AG08396 (cell line): ENCODE results near the gene MRPL21.

Source experiments
- DNase-seq: peaks from one replicate; pipeline ENCODE4 v3.0.0; 2012; ENCODE audit warnings: low spot score, mixed read lengths

Gene MRPL21

DNA sequence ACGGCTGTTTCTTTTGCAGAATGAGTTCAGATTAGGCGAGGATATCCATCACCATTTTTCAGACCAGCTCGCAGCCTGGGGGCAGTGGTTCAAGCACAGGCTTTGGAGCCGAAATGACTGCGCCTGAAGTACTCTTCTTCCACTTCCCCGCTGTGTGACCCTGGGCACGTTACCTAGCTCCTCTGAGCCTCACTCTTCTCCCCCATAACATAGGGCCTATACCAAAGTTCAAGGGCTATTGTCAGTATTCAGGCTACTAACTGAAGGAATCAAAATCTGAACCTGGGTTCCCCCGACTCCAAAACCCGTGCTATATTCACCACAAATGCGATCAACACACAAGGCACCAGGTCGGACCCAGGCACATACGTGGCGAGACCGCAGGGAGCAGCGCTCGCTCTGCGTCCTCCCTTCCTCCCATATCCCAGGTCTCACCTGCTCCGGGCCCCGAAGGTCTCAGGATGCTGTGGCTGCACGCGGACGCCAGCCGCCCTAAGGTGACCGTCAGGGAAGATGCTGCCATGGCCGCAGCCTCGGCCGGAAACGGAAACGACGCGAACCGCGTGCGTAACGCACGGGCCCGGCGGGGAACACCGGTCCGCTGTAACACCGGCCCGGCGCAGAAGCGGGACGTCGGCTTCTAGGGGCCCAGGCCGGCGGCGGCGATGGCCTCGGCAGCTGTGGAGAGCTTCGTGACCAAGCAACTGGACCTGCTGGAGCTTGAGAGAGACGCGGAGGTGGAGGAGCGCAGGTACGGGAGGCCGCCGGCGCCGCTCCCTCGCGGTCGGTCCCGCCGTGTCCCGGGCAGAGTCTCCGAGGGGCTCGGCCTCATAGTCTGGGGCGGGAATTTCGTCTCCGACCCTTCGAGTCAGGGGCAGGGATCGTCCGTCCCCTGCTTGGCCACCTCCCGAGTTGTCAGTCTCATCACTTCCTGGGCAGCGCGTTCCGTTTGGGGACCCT lies at the start of gene MRPL21, which contains the start of gene IGHMBP2:
TSS of gene MRPL21 (minus strand) at position 545 of the 960 bp plus-strand sequence. CDS start at position 523, 22 bp downstream.
TSS of gene IGHMBP2 (plus strand) at position 604 of the 960 bp plus-strand sequence. CDS start at position 666, 62 bp downstream.
- DNase-seq = peak; percentile 95

DNA sequence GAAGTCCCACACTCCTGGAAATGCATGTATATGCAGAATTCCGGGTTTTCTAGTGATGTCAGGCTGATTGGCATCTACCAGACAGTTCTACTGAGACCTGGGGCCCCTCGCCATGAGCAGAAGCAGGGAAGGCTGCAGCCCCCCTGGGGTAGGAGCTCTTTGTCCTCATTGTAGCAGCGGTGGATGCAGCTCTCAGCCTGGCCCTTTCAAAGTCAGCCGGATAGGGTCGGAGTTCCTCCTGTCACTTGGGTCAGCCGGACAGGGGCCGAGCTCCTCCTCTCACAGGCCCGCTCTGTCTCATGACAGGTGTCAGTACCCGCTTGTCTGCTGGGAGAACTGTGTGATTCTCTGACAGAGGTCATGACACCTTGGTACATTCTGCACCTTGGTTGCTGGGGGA lies 47.1 kb upstream of the MRPL21 start:
- no peak for DNase-seq

DNA sequence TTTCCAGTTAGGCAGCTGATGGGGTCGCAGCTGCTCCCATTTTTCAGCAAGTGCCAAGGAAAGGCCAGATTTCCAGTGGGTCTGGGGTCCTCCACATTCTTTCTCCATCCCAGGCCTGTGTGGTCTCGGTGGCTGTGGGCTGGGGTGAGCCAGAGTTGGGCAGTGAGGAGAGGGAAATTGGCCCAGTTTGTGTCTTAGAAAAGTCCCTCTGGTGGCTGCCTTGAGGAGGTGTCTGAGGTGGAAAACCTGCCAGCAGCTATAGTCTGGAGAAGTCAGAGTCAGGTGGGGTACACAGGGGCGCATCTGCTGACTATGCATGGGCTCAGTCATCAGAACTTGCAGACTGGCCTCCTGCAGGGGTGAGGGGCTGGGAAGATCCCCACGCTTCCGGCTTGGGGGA lies 46.6 kb upstream of the MRPL21 start:
- no peak for DNase-seq

DNA sequence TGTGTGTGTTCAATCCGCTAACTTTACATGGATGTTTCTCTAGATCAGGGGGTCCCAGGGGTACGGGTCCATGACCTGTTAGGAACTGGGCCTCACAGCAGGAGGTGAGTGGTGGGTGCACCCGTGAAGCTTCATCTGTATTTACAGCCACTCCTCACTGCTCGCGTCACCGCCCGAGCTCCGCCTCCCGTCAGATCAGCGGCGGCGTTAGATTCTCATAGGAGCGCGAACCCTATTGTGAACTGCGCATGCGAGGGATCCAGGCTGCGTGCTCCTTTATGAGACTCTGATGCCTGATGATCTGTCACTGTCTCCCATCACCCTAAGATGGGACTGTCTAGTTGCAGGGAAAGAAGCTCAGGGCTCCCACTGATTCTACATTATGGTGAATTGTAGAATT lies 45.3 kb upstream of the MRPL21 start:
- DNase-seq = no peak

DNA sequence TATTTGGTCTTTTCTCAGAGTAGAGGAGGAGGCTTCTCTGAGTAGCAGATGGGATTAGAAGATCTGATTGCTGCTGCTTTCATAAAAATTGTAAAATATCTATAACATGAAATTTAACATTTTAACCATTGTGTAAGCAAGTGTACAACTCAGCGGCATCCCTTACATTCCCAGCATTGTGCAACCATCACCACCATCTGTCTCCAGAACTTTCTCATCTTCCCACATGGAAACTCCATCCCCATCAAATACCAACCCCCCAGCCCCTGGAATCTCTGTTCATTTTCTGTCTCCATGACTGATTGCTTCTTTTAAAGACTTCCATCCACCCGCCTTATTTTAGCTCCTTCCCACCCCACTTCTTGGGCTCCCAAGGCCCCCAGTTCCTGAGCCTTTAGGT lies 44.9 kb upstream of the MRPL21 start:
- no peak for DNase-seq

DNA sequence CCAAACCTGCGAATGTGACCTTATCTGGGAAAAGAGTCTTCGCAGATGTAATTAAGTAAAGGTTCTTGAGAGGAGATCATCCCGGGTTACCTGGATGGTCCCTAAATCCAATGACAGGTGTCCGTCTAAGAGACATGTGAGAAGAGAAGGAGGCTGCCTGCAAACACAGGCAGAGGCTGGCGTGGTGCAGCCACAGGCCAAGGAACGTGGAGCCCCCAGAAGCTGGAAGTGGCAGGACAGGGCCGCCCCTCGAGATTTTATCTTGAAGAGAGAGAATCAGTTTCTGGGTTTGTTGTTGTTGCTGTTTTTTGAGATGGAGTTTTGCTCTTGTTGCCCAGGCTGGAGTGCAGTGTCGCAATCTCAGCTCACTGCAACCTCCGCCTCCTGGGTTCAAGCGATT lies 43.5 kb upstream of the MRPL21 start:
- no peak for DNase-seq

DNA sequence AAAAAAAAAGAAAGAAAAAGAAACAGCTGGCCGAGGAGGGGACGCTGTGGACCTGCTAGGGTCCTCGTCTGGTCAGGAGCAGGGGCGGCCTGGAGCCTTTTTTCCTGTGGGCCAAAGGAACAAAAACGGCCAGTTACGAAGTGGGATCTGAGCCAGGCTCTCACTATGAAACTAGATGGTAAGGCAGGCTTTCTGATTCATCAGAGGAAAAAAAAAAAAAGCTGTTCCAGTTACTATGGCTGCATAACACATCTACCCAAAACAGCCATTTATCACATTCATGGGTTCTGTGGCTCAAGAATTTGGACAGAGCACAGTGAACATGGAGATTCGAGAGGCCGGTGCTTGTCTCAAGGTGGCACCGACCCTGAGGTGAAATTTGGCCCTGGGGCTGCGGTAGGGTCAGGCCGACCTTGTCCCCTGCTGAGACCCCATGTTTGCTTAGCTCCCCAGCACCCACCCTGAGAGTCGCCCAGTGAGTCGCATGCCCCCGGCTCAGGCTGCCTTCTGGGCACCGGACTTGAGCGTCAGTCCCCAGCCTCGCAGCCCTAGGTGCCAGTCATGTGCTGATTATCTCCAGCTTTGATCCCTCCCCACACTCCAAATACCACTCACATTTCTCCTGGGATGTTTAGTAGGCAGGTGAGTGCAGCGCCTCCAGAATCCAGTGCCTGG lies 42.9 kb upstream of the MRPL21 start:
- peak; percentile 91 for DNase-seq

DNA sequence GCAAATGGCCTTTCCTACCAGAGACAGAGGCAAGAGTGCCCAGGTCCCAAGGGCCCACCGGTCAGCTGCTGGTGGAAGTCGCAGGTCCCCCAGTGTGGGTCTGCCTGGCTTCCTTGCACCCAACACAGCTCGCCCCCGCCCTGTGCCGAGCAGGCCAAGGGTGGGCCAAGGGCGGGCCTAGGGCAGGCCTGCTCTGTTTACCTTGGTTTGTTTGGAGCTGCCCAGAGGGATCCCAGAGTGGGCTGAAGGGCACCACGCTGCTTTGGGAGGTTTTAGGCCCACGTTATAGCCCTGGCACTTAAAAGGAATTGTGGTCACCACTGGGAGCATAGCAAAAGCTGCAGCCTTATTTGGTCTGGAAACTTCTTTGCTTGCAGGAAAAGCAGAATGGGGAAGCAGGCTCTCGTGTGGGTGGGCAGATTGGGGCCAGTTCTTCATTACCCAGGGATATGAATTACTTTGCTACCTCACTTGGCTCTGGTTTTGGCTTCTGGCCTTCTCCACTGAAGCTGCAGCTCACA lies 39.2 kb upstream of the MRPL21 start:
- no peak for DNase-seq

DNA sequence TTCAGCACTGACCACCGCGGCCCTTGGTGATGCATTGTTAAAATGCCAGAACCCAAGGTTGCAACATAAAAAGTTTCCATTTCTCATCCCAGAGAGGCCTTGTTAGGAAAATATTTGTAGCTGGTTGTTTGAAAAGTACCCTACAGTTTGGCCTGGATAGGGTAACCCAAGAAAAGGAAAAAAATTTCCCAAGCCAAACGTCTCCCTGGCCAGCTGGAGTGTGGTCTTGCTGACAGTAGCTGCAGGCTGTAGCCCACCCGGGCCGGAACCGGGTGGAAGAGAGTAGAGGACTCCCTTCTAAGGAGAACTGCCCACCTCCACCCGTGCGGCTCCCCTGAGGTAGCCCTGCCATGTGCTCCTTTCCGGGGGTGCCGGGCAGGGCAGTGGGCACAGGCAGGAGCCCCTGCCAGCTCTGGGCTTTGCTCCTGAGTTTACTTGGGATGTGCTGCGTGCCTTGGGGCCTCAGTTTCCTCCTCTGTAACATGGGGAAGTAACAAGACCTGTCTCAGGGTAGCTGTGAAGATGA lies 38.5 kb upstream of the MRPL21 start:
- peak; percentile 36 for DNase-seq

DNA sequence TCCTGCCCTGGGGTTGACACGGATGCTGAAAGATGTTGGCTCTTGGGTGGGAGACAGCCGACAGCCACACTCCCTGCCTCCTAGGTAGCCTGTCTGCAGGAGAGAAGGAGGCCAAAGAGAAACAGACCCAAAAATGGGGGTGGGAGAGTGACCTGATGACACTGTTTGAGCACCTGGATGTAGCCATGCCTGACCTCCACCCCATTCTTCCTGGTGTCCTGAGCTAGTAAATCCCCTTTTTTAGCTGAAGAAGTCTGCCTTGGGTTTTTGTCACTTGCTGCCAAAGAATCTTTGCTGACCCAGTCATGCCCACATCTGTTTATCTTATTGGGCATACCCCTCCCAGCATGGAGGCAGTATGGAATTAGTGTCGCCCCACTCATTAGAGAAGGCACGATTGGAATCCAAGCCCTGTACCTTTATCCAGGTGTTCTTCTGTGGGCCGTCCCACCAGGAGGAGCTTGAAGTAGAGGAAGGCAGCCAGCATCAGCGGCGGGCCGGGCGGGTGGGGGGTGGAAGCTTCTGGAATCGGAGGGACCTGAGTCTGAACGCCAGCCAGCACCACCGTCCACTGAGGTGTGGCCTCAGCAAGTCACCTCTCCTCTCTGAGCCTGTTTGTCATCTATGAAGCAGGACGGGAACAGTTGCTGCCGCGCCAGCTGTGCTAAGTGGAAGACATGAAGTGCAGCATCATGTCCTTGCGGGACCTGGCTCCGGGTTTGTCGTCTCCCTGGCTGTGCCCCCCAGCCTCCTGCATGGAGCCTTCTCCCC lies 37.9 kb upstream of the MRPL21 start:
- DNase-seq = no peak

DNA sequence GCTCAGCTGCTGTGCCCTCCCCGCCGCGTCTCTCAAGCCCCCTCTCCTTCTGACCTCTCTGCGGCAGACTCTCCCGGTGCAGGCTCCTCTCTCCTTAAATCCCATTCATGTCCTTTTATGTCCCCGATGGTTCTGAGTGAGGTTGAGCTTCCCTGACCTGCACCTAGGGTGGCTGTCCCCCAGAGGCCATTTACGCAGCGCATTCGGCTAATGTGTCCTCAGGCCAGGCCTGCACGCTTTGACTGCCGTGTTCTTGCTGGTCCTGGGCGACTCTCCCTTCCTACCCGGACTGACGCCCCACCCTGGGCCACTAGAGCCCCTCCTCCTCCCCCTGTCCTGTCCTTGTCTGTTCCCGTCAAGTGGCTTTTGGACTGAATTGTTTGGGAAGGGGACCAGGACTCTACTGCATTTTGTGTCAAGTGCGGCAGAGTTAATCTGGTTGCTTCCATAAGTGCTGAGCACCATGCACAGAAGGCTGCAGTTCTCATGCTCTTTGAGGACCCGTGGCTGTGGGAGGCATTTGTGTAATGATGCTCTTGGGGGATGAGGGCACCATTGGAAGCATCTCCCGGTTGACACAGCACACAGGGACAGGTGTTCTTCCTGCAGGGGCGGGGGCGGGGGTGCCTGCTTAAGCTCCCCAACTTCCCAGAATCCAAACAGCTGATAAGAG lies 37.2 kb upstream of the MRPL21 start:
- DNase-seq = no peak

DNA sequence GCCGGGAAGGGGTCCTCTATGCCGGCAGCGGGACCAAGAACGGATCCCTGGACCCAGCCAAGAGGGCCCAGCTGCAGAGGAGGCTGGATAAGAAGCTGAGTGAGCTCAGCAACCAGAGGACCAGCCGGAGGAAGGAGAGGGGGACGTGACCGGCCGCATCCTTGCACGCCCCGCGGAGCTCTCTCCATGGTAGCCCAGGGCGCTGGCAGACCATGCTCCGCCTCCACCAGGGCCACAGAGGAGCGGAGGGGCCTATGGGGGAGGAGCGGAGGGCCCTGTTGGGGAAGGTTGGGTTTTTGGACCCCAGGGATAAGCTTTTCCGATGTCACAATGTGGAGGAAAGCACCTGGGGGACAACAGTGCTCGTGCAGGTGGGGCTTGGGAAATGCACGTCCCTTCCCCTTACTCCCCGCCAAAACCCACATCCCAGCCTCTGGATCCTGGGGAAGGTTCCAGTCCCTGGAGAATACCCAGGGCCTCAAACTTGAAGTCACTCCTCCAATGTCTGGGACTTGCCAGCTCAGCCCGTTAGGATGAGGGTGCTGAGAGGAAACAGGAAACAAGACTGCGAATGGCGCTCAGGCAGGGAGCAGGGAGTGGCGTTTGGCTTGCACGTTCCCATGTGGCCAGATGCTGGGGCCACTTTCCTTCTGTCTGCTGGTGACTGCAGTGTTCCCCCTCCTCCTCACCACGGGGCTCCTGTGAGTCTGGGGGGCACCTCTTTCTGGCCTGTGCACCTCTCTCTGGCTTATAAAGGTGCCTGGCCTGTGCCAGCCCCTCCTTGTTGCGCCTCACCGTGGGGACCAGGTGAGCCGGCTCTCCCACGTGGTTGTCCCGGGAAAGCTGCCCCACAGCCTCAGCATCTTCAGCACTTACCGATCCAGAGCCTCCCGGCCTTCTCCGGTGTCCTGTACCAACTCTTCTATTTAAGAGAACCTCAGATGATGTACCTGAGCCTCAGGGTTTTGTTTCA lies 36.2 kb upstream of the MRPL21 start:
- no peak for DNase-seq

DNA sequence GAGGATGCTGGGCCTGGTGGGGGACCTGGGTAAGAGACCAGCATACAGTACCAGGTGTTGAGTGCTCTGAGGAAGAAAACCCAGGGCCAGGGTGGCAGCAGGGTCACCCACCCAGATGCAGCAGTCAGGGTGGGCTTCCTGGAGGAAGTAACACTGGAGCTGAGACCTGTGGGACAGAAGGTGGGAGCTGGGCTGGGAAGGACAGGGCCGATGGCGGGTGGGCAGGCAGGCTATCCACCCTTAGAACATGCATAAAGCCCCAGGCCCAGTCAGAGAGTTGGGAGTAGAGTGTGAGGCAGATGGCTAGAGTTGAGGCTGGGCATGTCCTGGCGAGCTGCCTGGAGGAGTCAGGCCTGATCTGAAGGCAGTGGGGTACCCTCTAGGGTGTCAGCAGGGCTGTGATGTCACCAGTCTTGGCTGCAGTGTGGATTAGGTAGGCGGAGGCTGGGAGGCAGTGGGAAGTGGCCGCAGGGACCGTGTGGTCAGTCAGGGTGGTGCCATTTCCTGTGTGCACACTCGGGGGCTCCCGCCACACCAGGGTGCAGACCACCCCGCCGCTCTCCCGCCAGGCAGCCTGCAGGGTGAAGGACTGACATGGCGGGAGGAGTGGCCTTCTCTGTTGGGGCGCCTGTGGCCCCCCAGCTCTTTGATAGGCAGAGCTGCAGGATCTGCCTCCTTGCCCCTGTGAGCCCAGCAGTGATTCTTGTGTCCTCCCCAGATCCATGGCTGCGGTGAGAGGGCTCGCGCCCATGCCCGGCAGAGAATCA lies 35.4 kb upstream of the MRPL21 start:
- DNase-seq = no peak

DNA sequence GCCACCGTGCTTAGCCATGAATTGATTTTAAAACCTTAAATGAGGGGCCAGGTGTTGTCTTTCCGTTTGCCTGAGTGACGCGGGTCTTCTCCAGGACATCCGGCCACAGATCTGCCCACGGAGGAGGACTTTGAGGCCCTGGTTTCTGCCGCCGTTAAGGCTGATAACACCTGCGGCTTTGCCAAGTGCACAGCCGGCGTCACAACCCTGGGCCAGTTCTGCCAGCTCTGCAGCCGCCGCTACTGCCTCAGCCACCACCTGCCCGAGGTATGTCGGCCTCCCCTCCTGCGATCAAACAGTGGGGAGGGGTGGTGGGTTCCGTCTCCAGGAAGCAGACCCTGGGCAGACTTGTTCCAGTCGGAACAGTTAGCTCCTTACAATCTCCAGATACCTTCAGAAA lies 34.5 kb upstream of the MRPL21 start:
- no peak for DNase-seq

DNA sequence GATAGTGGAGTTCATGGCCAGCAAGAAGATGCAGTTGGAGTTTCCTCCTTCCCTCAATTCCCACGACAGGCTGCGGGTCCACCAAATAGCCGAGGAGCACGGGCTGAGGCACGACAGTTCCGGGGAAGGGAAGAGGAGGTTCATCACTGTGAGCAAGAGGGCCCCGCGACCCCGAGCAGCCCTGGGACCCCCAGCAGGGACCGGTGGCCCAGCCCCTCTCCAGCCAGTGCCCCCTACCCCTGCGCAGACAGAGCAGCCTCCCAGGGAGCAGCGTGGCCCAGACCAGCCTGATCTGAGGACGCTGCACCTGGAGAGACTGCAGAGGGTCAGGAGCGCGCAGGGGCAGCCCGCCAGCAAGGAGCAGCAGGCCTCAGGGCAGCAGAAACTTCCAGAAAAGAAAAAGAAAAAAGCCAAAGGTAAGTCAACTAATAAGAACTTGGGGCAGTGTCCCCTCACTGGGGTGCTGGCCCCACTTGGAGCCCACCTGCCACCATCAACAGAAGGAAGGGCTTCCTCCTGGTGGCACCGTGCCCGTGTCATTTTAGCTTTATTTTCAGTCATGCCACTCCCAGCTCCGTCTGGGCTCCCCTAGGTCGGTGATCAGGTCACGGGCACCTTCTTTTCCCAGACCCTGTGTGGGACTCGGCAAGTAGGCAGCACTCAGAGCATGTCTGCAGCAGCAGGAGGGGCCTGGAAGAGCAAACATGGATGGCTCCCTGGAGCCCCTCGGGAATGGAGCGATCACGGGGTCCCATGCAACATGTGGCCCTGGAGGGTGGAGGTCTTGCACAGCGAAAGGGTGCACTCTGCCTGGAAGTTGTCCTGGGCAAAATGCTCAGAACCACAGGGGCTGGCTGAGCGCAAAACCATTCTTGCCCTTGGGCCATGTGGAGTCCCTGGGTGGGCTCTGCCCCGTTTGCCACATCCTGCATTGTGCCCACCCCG lies 33.3 kb upstream of the MRPL21 start:
- no peak for DNase-seq

DNA sequence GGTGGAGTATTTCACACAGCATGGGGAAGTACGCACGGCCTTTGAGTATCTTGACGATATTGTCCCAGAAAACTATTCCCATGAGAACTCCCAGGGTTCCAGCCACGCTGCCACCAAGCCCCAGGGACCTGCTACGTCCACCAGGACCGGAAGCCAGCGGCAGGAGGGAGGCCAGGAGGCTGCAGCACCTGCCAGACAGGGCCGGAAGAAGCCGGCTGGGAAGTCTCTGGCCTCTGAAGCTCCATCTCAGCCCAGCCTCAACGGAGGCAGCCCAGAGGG lies 32.7 kb upstream of the MRPL21 start:
- DNase-seq = no peak

DNA sequence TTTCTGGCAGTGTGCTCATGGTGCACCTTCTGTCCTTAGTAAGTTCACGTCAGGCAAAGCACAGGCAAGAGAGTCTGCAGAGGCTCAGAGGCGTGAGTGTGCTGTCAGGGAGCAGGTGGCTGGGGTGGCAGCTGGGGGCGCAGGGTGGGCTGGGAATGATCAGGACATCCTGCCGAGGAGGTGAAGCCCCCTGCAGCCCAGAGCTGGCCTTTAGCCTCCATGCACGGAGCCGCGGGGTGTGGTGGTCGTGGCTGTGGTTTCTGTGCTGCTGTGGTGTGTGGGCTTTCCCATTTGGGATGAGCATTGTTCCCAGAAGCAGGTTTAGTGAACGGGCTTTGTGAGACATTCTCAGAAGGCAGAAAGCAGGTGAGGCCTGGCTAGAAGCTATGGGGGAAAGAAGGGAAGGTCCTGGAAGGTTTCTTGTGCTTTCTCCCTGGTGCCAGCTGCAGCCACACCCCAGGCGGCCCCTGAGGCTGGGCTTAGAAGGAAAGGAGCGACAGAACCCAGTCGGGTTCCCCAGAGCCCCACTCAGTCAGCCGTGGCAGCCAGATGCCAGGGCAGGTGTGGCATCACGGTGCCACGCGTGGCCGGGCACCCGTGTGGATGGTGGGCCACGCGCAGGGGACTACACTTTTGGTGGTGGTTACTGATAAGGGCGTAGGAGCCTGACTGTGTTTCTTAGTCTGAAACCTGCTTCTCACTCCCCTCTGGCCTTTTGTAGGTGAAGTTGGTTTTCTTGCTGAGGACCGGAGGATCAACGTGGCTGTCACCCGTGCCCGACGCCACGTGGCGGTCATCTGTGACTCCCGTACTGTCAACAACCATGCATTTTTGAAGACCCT lies 32.1 kb upstream of the MRPL21 start:
- DNase-seq = no peak

DNA sequence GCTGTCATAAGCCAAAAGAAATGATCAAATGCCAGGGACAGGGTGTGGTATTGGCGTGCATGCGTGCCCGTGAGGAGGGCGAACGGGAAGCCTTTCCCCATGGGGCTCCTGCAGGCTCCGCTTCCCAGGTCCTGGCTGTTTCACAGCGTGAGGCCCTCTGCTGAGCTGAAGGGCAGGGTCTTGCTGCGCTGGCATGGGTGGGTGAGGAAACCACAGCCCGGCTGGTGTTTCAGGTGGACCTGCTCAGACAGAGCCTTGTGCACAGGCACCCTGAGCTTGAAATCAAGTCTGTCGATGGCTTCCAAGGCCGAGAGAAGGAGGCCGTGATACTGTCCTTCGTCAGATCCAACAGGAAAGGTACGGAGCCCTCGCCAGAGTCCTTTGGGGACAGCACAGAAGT lies 31.4 kb upstream of the MRPL21 start:
- DNase-seq = no peak
